NCI-H2107 treated with DMSO at 0.1 percent for 48 hours (cell line): ENCODE results near the gene UHRF1.

ENCODE experiments used
- DNase-seq: peaks from one replicate; lab custom pipeline; 2025; ENCODE audit not compliant: unreplicated experiment; lab: John Stamatoyannopoulos, UW

The UHRF1 gene

DNA sequence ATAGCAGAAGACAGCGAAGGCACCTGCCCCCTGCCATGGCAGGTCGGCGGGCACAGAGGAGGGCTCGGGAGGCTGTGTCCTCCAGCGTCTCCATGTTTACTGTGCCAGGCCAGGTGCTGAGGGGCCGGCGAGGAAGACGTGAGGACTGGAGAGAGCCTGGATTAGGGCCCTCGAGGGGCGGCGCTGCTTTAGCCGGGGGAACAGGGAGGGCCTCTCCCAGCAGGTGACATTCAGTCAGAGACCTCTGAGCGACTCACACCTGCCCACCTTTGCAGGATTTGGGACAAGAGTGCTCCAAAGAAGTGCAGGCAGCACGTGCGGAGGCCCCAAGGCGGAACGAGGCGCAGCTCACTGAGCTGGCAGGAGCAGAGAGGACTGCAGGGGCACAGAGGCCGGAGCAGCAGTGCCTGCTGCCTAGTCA lies 77.2 kb downstream of the UHRF1 start:
- DNase-seq: no peak

DNA sequence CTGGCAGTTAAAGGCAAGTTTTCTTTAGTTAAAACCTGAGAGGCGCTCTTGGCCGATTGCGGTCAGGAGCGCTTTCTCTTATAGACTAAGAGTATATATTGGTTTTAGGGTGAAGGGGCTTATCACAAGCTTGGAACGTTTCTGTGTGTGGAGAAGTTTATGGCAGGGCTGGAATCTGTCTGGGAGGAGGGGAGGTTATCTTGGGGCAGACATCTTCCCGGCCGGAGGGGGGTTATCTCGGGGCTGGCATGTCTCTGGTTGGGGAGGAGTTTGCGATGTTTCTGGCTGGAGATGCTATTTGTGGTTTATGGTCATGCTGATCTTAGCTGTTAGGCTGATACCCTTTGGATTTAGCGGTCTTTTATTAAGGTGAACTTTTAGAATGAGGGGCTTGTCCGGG lies 78.0 kb downstream of the UHRF1 start:
- DNase-seq: no peak

DNA sequence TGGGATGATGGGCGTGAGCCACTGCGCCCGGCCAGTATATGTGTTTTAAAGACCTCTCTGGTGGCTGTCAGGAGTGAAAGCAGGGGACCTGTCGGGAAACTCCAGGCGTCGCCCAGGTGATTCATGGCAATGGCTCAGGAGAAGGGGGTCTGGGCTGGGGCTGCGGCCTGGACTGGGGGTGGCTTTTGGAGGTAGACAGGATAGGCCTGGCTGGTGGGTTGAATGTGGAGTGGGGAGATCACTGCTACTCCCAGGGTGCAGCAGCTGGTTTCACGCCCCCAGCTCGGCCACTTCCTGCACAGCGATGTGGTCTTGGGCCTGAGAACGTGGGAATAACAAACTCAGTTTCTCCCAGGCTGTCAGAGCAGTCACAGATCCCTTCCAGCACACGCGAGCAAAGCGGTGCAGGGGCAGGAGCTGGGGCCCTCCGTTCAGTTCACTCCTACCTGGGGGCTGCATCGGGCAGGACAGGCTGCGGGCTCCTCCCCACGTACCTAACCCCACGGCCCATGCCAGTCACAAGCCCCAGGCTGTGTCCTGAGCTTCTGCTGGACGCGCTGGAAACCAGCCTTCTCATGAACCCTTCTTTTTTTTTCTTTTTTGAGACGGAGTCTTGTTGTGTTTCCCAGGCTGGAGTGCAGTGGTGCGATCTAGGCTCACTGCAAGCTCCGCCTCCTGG lies 78.5 kb downstream of the UHRF1 start:
- no peak for DNase-seq

DNA sequence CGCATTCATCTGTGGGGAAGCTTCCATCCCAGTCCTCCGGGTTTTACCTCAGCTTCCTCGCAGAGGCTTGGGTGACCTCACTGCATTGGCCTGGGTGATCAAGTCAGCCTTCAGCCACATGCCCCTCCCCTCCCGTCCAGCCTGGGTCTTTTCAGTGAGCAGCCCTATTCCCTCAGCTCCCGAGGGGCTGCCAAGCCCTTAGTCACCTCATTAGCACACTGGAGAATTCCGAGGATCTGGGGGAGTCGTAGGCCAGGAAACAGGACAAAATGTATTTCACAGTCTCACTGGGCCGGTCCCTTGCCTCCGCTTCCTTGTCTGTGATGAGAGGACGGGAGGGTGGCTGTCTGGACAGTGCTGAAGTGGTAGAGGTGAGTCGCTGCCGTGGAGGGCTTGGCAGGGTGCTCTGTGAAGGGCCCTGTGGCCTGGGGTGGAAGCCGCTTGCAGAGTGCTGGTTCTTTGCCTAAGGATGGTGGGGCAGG lies 79.5 kb downstream of the UHRF1 start:
- no peak for DNase-seq

DNA sequence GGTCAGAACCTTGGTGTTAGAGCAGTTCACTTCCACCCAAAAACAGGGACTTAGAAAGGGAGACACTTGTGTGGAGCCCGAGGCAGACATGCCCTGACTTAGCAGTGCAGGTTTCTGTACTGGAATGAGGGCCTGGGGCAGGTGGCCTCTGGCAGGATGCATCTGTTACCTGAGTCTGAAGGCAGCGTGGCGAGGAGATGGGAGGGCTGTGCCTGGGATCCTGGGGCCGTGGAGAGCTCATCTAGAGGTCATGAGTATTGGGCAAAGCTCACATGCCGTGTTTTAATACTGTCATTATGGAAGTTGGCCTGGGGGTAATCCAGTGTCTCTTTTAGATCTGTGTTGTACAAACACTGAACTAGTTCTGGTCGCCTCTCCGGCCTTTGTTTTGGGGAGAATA lies 81.0 kb downstream of the UHRF1 start:
- DNase-seq: no peak

DNA sequence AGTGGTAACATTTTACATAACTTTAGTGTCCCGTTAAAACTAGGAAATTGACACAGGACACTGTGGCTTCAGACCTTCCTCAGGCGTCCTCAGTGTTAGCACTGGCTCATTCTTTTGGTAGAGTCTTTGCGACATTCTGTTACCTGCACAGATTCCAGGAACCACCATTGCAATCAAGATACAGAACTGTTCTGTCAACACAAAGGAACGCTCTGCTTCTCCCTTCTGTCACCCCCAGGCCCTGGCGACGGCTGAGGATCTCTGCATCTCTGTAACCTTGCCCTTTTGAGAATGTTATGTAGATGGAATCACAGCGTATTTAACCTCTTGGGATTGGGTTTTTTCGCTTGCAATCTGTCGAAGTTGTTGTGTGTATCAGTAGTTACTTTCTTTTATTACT lies 82.2 kb downstream of the UHRF1 start:
- DNase-seq: no peak

DNA sequence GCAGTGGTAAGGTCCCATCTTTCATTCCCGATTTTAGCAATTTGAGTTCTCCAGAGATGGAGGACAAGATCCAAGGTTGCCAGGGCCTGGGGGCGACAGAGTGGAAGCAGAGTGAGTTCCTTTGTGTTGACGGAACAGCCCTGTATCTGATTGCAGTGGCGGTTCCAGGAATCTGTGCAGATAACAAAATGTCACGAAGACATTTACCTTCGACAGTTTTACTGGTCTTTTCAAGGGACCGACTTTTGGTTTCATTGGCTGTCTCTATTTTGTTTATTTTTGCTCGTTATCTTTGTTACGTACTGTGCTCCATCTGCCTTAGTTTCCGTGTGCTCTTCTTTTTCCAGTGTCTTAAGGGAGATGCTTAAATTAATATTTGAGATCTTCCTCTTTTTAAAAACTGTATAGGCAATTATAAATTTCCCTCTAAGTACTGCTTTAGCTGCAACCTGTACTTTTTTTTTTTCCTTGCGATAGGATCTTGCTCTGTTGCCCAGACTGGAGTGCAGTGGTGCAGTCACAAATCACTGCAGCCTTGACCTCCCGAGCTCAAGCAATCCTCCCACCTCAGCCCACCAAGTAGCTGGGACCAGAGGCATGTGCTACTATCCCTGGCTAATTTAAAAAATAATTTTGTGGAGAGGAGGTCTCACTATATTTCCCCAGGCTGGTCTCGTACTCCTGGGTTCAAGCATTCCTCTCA lies 82.8 kb downstream of the UHRF1 start:
- DNase-seq: no peak

DNA sequence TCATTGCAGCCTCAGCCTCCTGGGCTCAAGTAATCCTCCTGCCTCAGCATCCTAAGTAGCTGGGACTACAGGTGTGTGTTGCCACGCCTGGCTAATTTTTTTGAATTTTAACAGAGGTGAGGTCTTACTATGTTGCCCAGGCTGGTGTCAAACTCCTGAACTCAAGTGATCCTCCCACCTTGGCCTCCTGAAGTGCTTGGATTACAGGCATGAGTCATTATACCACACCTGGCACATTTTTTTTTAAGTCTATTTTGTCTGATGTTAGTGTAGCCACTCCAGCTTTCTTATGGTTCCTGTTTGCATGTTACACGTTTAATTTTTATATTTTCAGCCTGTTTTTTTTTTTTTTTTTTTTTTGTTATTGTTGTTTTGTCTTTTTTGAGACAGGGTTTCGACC lies 84.4 kb downstream of the UHRF1 start:
- DNase-seq: no peak

DNA sequence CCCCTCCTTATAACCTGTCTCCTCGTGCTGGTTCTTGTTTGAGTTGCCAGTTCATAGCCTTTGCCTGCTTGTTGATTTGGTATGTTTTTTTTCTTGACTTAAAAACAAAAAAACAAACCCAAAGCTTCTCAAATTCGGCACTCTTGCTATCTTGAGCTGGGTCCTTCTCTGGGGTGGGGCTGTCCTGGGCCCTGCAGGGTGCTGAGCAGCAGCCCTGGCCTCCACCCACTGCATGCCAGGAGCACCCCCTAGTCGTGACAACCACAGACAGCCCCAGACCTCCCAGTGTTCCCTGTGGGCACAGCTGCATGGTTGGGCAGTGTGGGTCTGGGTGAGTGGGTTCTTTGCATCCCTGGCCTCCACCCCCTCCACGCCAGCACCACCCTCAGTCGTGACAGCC lies 87.4 kb downstream of the UHRF1 start:
- DNase-seq: no peak

DNA sequence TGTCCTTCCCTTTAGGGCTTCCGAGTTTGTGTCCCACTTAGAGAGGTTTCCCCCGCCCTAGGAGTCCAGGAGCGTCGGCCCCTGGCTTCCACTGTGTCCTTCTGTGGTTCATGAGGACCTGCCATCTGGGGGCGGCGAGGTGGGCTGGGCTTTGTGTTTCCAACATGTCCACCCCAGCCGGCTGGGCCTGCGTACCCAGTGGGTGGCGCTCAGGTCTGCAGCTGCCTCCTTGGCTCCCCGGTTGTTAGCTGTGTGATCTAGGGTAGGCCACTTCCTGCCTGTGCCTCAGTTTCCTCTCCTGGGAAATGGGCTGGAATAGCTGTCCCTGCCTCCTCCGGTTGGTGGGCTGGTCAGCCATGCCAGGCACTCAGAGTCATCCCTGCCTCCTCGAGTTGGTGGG lies 88.0 kb downstream of the UHRF1 start:
- no peak for DNase-seq

DNA sequence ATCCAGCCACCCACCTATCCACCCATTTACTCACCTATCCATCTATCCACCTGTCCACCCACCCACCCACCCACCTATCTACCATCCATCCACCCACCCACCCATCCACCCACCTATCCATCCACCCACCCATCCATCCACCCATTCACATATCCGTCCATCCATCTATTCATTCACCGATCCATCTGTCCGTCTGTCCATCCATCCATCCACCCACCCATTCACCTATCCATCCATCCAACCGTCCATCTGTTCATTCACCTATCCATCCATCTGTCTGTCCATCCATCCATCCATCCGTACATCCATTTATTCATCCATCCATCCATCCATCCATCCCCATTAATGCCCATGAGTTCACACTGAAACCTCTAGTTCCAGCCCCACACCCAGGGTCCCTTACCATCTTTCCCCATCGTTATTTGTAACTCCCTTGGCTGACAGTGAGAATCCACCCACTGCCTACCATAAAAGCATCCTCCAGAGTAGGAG lies 90.9 kb downstream of the UHRF1 start:
- DNase-seq: no peak

DNA sequence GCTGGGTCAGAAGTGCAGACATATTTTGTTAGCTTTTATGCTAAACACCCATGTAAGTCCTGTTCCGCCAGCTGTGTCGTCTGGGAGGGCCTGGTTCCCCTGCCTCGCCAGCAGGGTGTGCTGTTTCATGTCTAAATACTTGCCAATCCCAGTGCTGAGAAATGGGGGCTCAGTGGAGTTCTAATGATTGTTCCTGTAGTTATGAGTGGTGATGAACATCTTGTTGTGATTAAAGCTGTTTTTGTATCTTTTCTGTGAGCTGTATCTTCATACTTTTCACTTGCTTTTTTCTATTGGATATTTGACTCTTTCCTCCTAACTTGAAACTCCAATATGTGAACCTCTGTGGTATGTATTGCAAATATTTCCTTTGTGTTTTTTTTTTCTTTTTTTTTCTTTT lies 92.3 kb downstream of the UHRF1 start:
- DNase-seq: no peak

DNA sequence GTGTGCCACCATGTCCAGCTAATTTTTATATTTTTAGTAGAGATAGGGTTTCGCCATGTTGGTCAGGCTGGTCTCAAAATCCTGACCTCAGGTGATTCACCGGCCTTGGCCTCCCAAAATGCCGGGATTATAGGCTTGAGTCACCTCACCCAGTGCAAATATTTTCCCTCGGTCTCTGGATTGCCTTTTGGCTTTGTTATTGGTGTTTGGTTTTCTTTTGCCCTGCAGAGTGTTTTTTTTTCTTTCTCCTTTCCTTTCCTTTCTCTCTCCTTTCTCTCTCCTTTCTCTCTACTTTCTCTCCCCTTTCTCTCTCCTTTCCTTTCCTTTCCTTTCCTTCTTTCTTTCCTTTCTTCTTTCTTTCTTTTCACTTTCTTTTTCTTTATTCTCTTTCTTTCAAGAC lies 92.8 kb downstream of the UHRF1 start:
- DNase-seq: no peak

DNA sequence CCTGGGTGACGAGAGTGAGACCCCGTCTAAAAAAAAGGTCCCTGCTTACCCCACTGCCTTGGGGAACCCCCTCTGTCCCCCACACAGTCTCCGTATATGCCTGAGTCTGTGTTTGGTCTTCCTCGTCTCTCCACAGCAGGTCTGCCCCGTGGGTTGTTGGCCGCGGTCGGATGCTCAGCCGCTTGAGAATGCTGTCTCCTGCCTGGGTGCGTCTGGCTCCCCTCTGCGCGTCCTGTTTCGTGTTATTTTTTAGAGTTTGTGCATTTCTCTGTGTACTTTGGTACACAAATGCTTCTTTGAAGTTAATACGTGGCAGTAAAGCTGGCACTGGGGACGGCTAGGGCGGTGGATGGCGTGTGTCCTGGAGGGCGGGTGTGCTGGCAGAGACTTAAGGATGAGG lies 94.5 kb downstream of the UHRF1 start:
- DNase-seq: no peak

DNA sequence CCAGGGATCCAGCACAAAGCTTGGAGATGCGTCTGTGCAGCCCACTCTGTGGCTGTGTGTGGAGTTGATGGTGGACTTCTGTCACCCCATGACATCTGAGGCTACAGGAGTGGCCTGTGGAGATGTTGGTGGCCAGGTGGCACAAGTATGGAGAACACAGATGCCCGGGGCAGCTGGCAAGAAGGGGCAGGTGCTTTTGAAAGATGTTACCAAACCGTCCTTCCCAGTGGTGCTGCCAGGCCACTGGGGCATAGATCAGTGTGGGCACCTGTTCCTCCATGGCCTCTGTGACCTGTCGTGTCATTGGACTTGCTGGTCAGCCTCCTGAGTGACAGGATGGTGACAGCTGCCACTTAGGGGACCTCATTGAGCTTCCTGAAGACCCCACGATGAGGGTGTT lies 95.8 kb downstream of the UHRF1 start:
- DNase-seq: no peak

DNA sequence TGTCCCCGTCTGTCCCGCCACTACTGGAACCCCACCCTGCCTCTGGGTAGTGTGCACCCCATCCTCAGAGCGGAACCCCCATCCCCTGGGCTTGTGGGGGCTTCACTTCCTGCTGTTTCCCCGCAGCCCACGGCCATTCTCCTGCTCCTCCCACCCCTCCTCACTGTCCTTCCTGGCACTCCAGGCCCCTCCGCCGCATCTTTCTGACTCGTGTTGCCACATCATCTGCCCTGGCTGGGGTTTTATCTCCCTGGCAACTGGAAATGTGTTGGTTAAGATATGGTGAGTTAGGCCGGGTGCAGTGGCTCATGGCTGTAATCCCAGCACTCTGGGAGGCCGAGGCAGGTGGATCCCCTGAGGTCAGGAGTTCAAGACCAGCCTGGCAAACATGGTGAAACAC lies 96.9 kb downstream of the UHRF1 start:
- no peak for DNase-seq

DNA sequence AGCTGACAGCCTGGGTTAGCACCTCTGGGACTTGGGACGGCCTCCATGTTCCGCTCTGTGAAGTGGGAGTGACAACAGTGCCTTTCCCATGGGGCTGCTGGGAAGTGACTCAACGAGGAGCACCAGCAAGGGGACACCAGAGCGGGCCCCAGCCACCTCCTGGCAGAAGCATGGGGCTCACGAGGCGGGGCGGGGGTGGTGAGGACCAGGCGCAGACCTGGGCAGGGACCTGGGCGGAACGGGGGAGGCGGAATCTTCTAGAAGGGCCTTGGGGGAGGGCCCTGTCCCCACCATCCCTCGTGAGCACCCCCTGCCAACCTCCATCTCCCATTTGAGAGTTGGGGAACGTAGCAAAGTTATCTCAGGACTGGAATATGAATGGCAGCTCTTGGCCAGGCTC lies 97.5 kb downstream of the UHRF1 start:
- no peak for DNase-seq
